HEK293 (cell line): Measurements from ENCODE around the gene TAOK3.

Experiments
- CTCF ChIA-PET: fragments of 350-600 bp; formaldehyde crosslinking; extraction: SDS; loops from one replicate; lab custom pipeline; 2021; ENCODE audit warnings: antibody characterized with exemption; lab: Yijun Ruan, JAX
- POLR2A ChIA-PET: fragments of 300-600 bp; formaldehyde crosslinking; extraction: SDS; loops from one replicate; lab custom pipeline; 2020; ENCODE audit warnings: antibody characterized with exemption, inconsistent platforms; lab: Yijun Ruan, JAX
- H3K27ac ChIP-seq: fragments of 200-500 bp; sonication (Bioruptor generic); 2 replicates; pipeline ENCODE4 v1.5.1; 2014; ENCODE audit warnings: low read depth, low read length, control low read depth, inconsistent platforms; ENCODE audit errors: extremely low read depth
- H3K36me3 ChIP-seq, 2 experiments: fragments of 200-500 bp in 1 of 2; sonication (Bioruptor generic) in 1 of 2; 1 replicate in 1 of 2; 2 replicates in 1 of 2; pipeline ENCODE4 v1.5.1; 2014 to 2017; ENCODE audit warnings: inconsistent platforms in 2 of 2, low read length in 2 of 2; ENCODE audit not compliant: control insufficient read depth in 2 of 2, insufficient read depth in 1 of 2
- H3K4me1 ChIP-seq: fragments of 200-500 bp; sonication (Bioruptor generic); 2 replicates; pipeline ENCODE4 v1.5.1; 2014; ENCODE audit warnings: mild to moderate bottlenecking, low read length, inconsistent platforms; ENCODE audit not compliant: control insufficient read depth, insufficient read depth
- H3K4me3 ChIP-seq: 2 replicates; pipeline ENCODE4 v1.5.1; 2011; ENCODE audit warnings: low read depth, mild to moderate bottlenecking, control low read depth, low read length, moderate library complexity
- H3K9me3 ChIP-seq: fragments of 200-500 bp; sonication (Bioruptor generic); 2 replicates; pipeline ENCODE4 v1.5.1; 2014; ENCODE audit warnings: low read depth, low read length, inconsistent platforms; ENCODE audit not compliant: control insufficient read depth, insufficient read depth
- BCL6B ChIP-seq: fragments of 450-650 bp; formaldehyde crosslinking; IDR thresholded peaks from 2 replicates; pipeline ENCODE4 v1.5.1; 2017; ENCODE audit warnings: missing biosample characterization, missing genetic modification characterization
- GLI4 ChIP-seq: fragments of 450-650 bp; formaldehyde crosslinking; IDR thresholded peaks from 2 replicates; pipeline ENCODE4 v1.5.1; 2016; ENCODE audit warnings: missing biosample characterization, missing genetic modification characterization
- KLF16 ChIP-seq: fragments of 450-650 bp; formaldehyde crosslinking; IDR thresholded peaks from 2 replicates; pipeline ENCODE4 v1.5.1; 2017; ENCODE audit warnings: missing biosample characterization, missing genetic modification characterization
- ZBTB44 ChIP-seq: fragments of 450-650 bp; IDR thresholded peaks from 2 replicates; pipeline ENCODE4 v1.5.1; 2018; ENCODE audit warnings: missing biosample characterization, mild to moderate bottlenecking, missing genetic modification characterization
- ZFP37 ChIP-seq: fragments of 450-650 bp; formaldehyde crosslinking; IDR thresholded peaks from 2 replicates; pipeline ENCODE4 v1.5.1; 2016; ENCODE audit warnings: missing biosample characterization, missing genetic modification characterization
- ZNF184 ChIP-seq: fragments of 450-650 bp; IDR thresholded peaks from 2 replicates; pipeline ENCODE4 v1.5.1; 2018; ENCODE audit warnings: missing biosample characterization, mild to moderate bottlenecking, missing genetic modification characterization
- ZNF202 ChIP-seq: fragments of 450-650 bp; formaldehyde crosslinking; IDR thresholded peaks from 2 replicates; pipeline ENCODE4 v1.5.1; 2016; ENCODE audit warnings: missing biosample characterization, missing genetic modification characterization, borderline replicate concordance
- ZNF302 ChIP-seq: fragments of 450-650 bp; formaldehyde crosslinking; IDR thresholded peaks from 2 replicates; pipeline ENCODE4 v1.5.1; 2016; ENCODE audit warnings: missing biosample characterization, missing genetic modification characterization, low read depth
- ZNF335 ChIP-seq: fragments of 450-650 bp; formaldehyde crosslinking; conservative IDR thresholded peaks from 2 replicates; pipeline ENCODE4 v1.5.1; 2016; ENCODE audit warnings: missing biosample characterization, missing genetic modification characterization
- ZNF513 ChIP-seq: fragments of 450-650 bp; IDR thresholded peaks from 2 replicates; pipeline ENCODE4 v1.5.1; 2018; ENCODE audit warnings: missing biosample characterization, missing genetic modification characterization
- ZNF518A ChIP-seq: fragments of 450-650 bp; formaldehyde crosslinking; conservative IDR thresholded peaks from 2 replicates; pipeline ENCODE4 v1.5.1; 2016; ENCODE audit warnings: low read depth, missing biosample characterization, missing genetic modification characterization
- ZNF571 ChIP-seq: fragments of 450-650 bp; formaldehyde crosslinking; IDR thresholded peaks from 2 replicates; pipeline ENCODE4 v1.5.0; 2017; ENCODE audit warnings: missing biosample characterization, missing genetic modification characterization
- ZSCAN23 ChIP-seq: fragments of 450-650 bp; formaldehyde crosslinking; IDR thresholded peaks from 2 replicates; pipeline ENCODE4 v1.5.1; 2016; ENCODE audit warnings: missing biosample characterization, missing genetic modification characterization
- TF ChIP-seq, protein P1 (sequence below): fragments of 450-650 bp; formaldehyde crosslinking; IDR thresholded peaks from 2 replicates; pipeline ENCODE4 v1.5.1; 2016; ENCODE audit warnings: missing biosample characterization, missing genetic modification characterization
- TF ChIP-seq, protein P2 (sequence below): fragments of 450-650 bp; formaldehyde crosslinking; optimal IDR thresholded peaks from 2 replicates; pipeline ENCODE3; 2016; ENCODE audit warnings: missing biosample characterization, mild to moderate bottlenecking, missing genetic modification characterization

Gene TAOK3

DNA sequence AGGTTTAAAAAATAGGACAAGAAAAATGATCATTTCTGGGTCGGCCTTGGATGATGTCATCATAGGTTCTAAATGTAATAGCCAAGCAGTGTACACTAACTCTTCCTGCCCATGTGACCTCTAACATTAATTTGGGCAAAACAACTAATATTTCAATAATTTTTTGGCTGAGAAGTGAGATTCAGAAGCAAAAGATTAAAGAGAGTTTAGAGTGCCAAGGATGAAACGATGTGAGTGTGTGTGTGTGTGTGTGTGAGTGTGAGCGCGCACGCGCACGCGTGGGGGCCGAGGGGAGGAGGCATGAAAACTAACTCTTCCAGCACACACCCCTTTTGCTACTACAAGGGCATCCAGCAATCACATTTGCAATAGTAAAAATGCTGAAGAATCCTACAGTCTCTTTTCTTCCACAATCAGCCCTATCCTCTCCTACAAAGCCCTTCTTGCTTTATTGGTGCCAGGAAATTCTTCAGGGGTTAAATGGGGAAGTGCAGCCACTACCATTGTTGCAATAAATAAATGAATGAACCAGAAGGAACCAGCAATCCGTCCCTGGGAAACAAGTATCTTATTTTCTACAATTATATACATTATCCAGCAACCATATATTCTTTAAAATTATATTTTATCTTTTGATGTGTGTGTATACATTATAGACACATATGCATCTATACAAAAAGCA is 183.9 kb downstream of the TAOK3 start:
- no peaks in the 10 kb centered on the region for H3K9me3 ChIP-seq
- no peak overlapping the region for H3K4me3 ChIP-seq
- H3K36me3 ChIP-seq: no peaks in the 10 kb centered on the region
- TF ChIP-seq BCL6B: no peak
- TF ChIP-seq KLF16 (tag by site-specific recombination): no peak
- TF ChIP-seq ZNF184 (tag by site-specific recombination): no peak
- TF ChIP-seq, protein P1, sequence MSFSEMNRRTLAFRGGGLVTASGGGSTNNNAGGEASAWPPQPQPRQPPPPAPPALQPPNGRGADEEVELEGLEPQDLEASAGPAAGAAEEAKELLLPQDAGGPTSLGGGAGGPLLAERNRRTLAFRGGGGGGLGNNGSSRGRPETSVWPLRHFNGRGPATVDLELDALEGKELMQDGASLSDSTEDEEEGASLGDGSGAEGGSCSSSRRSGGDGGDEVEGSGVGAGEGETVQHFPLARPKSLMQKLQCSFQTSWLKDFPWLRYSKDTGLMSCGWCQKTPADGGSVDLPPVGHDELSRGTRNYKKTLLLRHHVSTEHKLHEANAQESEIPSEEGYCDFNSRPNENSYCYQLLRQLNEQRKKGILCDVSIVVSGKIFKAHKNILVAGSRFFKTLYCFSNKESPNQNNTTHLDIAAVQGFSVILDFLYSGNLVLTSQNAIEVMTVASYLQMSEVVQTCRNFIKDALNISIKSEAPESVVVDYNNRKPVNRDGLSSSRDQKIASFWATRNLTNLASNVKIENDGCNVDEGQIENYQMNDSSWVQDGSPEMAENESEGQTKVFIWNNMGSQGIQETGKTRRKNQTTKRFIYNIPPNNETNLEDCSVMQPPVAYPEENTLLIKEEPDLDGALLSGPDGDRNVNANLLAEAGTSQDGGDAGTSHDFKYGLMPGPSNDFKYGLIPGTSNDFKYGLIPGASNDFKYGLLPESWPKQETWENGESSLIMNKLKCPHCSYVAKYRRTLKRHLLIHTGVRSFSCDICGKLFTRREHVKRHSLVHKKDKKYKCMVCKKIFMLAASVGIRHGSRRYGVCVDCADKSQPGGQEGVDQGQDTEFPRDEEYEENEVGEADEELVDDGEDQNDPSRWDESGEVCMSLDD (tag by site-specific recombination): no peak
- no peak for TF ChIP-seq ZNF302 (tag by site-specific recombination)
- TF ChIP-seq ZNF202 (tag by site-specific recombination): no peak
- no peak for TF ChIP-seq GLI4
- TF ChIP-seq ZNF571: no peak
- ChIA-PET CTCF (interaction anchor here (0.6 kb wide), 1 partner anchor 189 kb away, joined by 3 read pairs; no protein-coding TSS in a partner anchor), POLR2A (no interaction called here)
- H3K27ac ChIP-seq: no peak overlapping the region
- H3K4me1 ChIP-seq: peaks cover 4% of the 10 kb centered on the region; the same call in 1 of the 2 replicates

DNA sequence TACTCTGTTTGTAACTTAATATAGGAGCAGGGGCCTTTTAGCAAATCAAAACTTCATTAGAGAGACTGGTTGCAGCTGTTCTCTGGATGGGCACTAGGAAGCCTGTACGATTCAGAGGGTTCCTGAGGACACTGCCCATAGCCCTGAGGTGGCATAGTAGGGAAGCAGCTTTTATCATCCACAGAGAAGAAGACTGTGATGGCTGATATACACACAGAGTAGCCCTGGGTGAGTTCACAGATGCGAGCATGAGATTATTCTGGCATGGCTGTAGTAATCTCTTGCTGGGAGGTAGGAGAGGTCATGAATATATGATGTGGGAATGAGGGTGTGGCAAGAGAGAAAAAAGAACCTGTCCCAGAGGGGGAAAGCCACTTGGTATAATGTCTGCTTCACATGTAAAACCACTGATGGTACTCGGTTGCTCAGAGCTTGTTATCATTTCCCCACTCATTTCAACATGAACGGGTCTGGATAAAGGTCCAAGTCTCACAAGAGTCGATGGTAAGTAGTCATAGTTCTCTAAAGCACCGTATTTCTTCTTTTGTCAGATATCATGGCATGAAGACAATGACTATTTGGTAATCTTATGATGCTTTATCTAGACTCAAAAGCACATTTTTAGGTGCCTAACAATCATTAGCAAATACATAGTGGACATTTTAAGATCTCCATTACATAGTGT is 184.8 kb downstream of the TAOK3 start:
- Histone ChIP-seq H3K4me3 (no peak overlapping the region), H3K27ac (no peak overlapping the region), H3K9me3 (no peaks in the 10 kb centered on the region), H3K4me1 (peaks cover 4% of the 10 kb centered on the region; the same call in 1 of the 2 replicates), H3K36me3 (no peaks in the 10 kb centered on the region)
- CTCF ChIA-PET: interaction anchor here (0.6 to 0.8 kb wide), 2 partner anchors 97 to 190 kb away, joined by 3 to 8 read pairs; no protein-coding TSS in a partner anchor
- POLR2A ChIA-PET: interaction anchor here (1.0 kb wide), 1 partner anchor 46 kb away, joined by 8 read pairs; no protein-coding TSS in a partner anchor
- TF ChIP-seq, protein P2, sequence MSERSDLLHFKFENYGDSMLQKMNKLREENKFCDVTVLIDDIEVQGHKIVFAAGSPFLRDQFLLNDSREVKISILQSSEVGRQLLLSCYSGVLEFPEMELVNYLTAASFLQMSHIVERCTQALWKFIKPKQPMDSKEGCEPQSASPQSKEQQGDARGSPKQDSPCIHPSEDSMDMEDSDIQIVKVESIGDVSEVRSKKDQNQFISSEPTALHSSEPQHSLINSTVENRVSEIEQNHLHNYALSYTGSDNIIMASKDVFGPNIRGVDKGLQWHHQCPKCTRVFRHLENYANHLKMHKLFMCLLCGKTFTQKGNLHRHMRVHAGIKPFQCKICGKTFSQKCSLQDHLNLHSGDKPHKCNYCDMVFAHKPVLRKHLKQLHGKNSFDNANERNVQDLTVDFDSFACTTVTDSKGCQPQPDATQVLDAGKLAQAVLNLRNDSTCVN: no peak
- TF ChIP-seq ZNF513 (tag by site-specific recombination): no peak
- no peak for TF ChIP-seq ZFP37 (tag by site-specific recombination)
- no peak for TF ChIP-seq ZSCAN23 (tag by site-specific recombination)
- TF ChIP-seq ZNF335: no peak
- TF ChIP-seq, protein P1 (tag by site-specific recombination): no peak
- TF ChIP-seq ZNF518A: no peak
- no peak for TF ChIP-seq ZBTB44 (tag by site-specific recombination)
